OCI-LY1 (cell line): ENCODE results near the gene SWAP70.

Source experiments
- H2AFZ ChIP-seq: fragments of 200-600 bp; sonication (generic), shearing (Covaris generic); 2 replicates; pipeline ENCODE4 v1.6.0; 2014; ENCODE audit warnings: antibody characterized with exemption, mild to moderate bottlenecking, low read length
- H3F3A ChIP-seq: fragments of 200-600 bp; sonication (generic), shearing (Covaris generic); 2 replicates; pipeline ENCODE4 v1.6.0; 2014; ENCODE audit warnings: mild to moderate bottlenecking, antibody characterized with exemption, low read length, moderate library complexity; ENCODE audit not compliant: insufficient read depth
- H3K27ac ChIP-seq: fragments of 200-600 bp; sonication (generic); 2 replicates; pipeline ENCODE4 v1.5.1; 2014; ENCODE audit warnings: low read length, mixed run types, mild to moderate bottlenecking, low read depth; ENCODE audit not compliant: poor library complexity, severe bottlenecking
- H3K27me3 ChIP-seq: fragments of 200-600 bp; sonication (generic); 2 replicates; pipeline ENCODE4 v1.6.0; 2014; ENCODE audit warnings: antibody characterized with exemption, mild to moderate bottlenecking, low read length, moderate library complexity; ENCODE audit not compliant: insufficient read depth
- H3K36me3 ChIP-seq: fragments of 200-600 bp; sonication (generic); 2 replicates; pipeline ENCODE4 v1.6.1; 2014; ENCODE audit warnings: mild to moderate bottlenecking, antibody characterized with exemption, low read length, moderate library complexity, mixed read lengths; ENCODE audit not compliant: insufficient read depth
- H3K4me1 ChIP-seq: fragments of 200-600 bp; sonication (generic); 2 replicates; pipeline ENCODE4 v1.5.1; 2014; ENCODE audit warnings: mild to moderate bottlenecking, low read length, moderate library complexity; ENCODE audit not compliant: insufficient read depth, severe bottlenecking
- H3K4me2 ChIP-seq: fragments of 200-600 bp; sonication (generic), shearing (Covaris generic); 2 replicates; pipeline ENCODE4 v1.6.1; 2014; ENCODE audit warnings: low read length
- H3K4me3 ChIP-seq: fragments of 200-600 bp; sonication (generic); 2 replicates; pipeline ENCODE4 v1.5.1; 2014; ENCODE audit warnings: low read length, low read depth, mild to moderate bottlenecking, mixed read lengths; ENCODE audit not compliant: poor library complexity, severe bottlenecking
- H3K79me2 ChIP-seq: fragments of 200-600 bp; shearing (Covaris generic); 2 replicates; pipeline ENCODE4 v1.6.1; 2016; ENCODE audit warnings: mixed run types, low read length, mixed read lengths; ENCODE audit not compliant: insufficient read depth
- H3K9ac ChIP-seq: fragments of 200-600 bp; sonication (generic), shearing (Covaris generic); 2 replicates; pipeline ENCODE4 v1.6.1; 2014; ENCODE audit warnings: mild to moderate bottlenecking, low read length, mixed read lengths
- H3K9me2 ChIP-seq: fragments of 200-600 bp; sonication (generic), shearing (Covaris generic); 2 replicates; pipeline ENCODE4 v1.6.1; 2014; ENCODE audit warnings: low read depth, mild to moderate bottlenecking, low read length, mixed read lengths
- H3K9me3 ChIP-seq: fragments of 200-600 bp; shearing (Covaris generic); 2 replicates; pipeline ENCODE4 v1.6.1; 2014; ENCODE audit warnings: low read length, mixed read lengths
- H4K20me1 ChIP-seq: fragments of 200-600 bp; sonication (generic), shearing (Covaris generic); 2 replicates; pipeline ENCODE4 v1.6.0; 2016; ENCODE audit warnings: mild to moderate bottlenecking, low read length; ENCODE audit not compliant: insufficient read depth
- EZH2 ChIP-seq: fragments of 200-600 bp; sonication (generic), shearing (Covaris generic); IDR thresholded peaks from 2 replicates; pipeline ENCODE4 v1.8.0; 2017; ENCODE audit warnings: borderline replicate concordance, mixed run types, mild to moderate bottlenecking, antibody characterized with exemption, low read length, moderate library complexity, mixed read lengths
- TF ChIP-seq, protein P1 (sequence below): fragments of 200-600 bp; sonication (generic), shearing (Covaris generic); IDR thresholded peaks from 2 replicates; pipeline ENCODE4 v1.5.1; 2017; ENCODE audit warnings: mild to moderate bottlenecking, antibody characterized with exemption, low read length, moderate library complexity, mixed read lengths

The SWAP70 gene

DNA sequence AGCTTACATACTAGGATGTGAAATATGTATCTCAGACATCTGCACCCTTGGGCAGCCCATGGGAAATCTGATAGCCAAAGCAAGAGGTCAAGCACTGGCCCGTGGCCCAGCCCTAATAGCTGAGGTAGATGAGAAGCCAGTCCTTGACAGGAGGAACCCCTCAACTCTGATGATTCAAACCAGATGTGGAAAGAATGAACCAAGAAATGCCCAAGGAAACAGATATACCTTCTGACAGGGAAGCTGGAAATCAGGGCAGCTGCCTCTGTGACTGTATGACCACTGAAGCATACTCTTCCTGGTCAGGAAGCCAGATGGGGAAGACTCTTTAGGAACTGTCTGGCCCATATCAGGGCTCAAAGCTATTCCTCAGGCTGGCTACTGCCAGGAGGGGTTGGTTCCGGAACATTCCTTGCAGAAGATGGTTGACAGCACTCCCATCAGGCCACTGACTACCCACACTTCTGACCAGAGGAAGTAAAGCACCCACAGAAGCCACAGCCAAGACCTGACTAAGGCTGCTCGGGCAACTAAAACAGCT, 124.2 kb downstream of the SWAP70 start:
- peaks cover 5% of the 10 kb centered on the region for H3K36me3 ChIP-seq
- no peak overlapping the region for H3K9ac ChIP-seq
- TF ChIP-seq, protein P1, sequence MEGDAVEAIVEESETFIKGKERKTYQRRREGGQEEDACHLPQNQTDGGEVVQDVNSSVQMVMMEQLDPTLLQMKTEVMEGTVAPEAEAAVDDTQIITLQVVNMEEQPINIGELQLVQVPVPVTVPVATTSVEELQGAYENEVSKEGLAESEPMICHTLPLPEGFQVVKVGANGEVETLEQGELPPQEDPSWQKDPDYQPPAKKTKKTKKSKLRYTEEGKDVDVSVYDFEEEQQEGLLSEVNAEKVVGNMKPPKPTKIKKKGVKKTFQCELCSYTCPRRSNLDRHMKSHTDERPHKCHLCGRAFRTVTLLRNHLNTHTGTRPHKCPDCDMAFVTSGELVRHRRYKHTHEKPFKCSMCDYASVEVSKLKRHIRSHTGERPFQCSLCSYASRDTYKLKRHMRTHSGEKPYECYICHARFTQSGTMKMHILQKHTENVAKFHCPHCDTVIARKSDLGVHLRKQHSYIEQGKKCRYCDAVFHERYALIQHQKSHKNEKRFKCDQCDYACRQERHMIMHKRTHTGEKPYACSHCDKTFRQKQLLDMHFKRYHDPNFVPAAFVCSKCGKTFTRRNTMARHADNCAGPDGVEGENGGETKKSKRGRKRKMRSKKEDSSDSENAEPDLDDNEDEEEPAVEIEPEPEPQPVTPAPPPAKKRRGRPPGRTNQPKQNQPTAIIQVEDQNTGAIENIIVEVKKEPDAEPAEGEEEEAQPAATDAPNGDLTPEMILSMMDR = no peak
- no peak for TF ChIP-seq EZH2
- no peaks in the 10 kb centered on the region for H3K79me2 ChIP-seq
- no peaks in the 10 kb centered on the region for H4K20me1 ChIP-seq
- H3K4me1 ChIP-seq = peaks cover 6% of the 10 kb centered on the region
- no peak overlapping the region for H3K4me3 ChIP-seq
- H3K27me3 ChIP-seq = no peaks in the 10 kb centered on the region
- peak overlapping the region; percentile 25 for H3K27ac ChIP-seq
- H3K9me3 ChIP-seq = no peaks in the 10 kb centered on the region
- no peak overlapping the region for H3K4me2 ChIP-seq
- no peak overlapping the region for H2AFZ ChIP-seq
- H3K9me2 ChIP-seq = no peaks in the 10 kb centered on the region
- H3F3A ChIP-seq = no peaks in the 10 kb centered on the region

- Histone ChIP-seq H2AFZ (no peak overlapping the region), H3K27ac (no peak overlapping the region), H3K79me2 (no peaks in the 10 kb centered on the region), H3K27me3 (no peaks in the 10 kb centered on the region), H3K4me3 (no peak overlapping the region), H3K4me2 (no peak overlapping the region), H3K4me1 (peaks cover 6% of the 10 kb centered on the region), H3K9me2 (no peaks in the 10 kb centered on the region), H3F3A (no peaks in the 10 kb centered on the region), H3K36me3 (peaks cover 4% of the 10 kb centered on the region), H3K9me3 (no peaks in the 10 kb centered on the region), H3K9ac (no peak overlapping the region), H4K20me1 (no peaks in the 10 kb centered on the region)
- TF ChIP-seq EZH2 = no peak
- TF ChIP-seq, protein P1 = no peak
Observed at GRCh38 chr11:9789910-9790309, 126.0 kb downstream of the SWAP70 start.

- no peak for TF ChIP-seq EZH2
- Histone ChIP-seq H3K9me3 (no peaks in the 10 kb centered on the region), H3K27ac (no peak overlapping the region), H3F3A (no peaks in the 10 kb centered on the region), H3K4me3 (no peak overlapping the region), H3K9ac (no peak overlapping the region), H3K27me3 (no peaks in the 10 kb centered on the region), H3K9me2 (no peaks in the 10 kb centered on the region), H3K36me3 (no peaks in the 10 kb centered on the region; the same call in 1 of the 2 replicates), H3K79me2 (no peaks in the 10 kb centered on the region), H3K4me2 (no peak overlapping the region), H4K20me1 (no peaks in the 10 kb centered on the region), H2AFZ (no peak overlapping the region), H3K4me1 (peaks cover 6% of the 10 kb centered on the region)
Observed at GRCh38 chr11:9790703-9791102, 126.8 kb downstream of the SWAP70 start.

- Histone ChIP-seq H3K9me3 (no peaks in the 10 kb centered on the region), H3K9ac (no peak overlapping the region), H3K9me2 (no peaks in the 10 kb centered on the region), H3K4me1 (no peaks in the 10 kb centered on the region), H3K36me3 (no peaks in the 10 kb centered on the region), H3K4me2 (no peak overlapping the region), H3K79me2 (no peaks in the 10 kb centered on the region), H3K4me3 (no peak overlapping the region), H4K20me1 (no peaks in the 10 kb centered on the region), H2AFZ (no peak overlapping the region), H3K27ac (no peak overlapping the region), H3F3A (no peaks in the 10 kb centered on the region), H3K27me3 (no peaks in the 10 kb centered on the region)
- TF ChIP-seq EZH2 = no peak
- TF ChIP-seq, protein P1 = no peak
Observed at GRCh38 chr11:9796266-9796665, 132.4 kb downstream of the SWAP70 start.
